KOPT-K1 (cell line): Measurements from ENCODE around the gene ZFAND3.

Experiments
- H3K27ac ChIP-seq: fragments of 200-600 bp; sonication (generic); 2 replicates; pipeline ENCODE4 v1.5.1; 2016; ENCODE audit warnings: antibody characterized with exemption, mild to moderate bottlenecking, low read depth, low read length; ENCODE audit not compliant: poor library complexity, severe bottlenecking
- H3K36me3 ChIP-seq: fragments of 200-600 bp; sonication (generic); 2 replicates; pipeline ENCODE4 v1.5.1; 2017; ENCODE audit warnings: antibody characterized with exemption, mild to moderate bottlenecking, low read length, moderate library complexity; ENCODE audit not compliant: insufficient read depth
- H3K9me3 ChIP-seq: fragments of 200-600 bp; sonication (generic); 2 replicates; pipeline ENCODE4 v1.5.1; 2017; ENCODE audit warnings: antibody characterized with exemption, low read length, mild to moderate bottlenecking; ENCODE audit not compliant: insufficient read depth, poor library complexity, severe bottlenecking

ZFAND3 gene

DNA sequence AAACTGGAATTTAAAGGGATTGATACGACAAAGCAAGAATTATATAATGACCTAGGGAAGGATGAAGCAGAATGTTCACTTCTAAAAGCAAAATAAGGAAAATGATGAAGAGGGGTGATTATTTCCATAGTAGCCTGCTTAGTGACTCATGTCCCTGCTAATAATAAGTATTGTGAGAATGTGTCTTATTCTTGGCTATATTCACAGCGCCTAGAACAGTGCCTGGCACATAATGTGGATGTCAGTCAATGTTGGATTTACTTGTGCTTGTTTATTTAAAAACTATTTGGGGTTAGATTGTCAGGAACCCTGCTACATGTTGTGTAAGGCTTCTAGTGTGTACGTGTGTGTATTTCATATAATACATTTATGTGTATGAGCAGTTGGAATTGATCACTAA, 85.1 kb downstream of the ZFAND3 start:
- H3K27ac ChIP-seq: no peak overlapping the region
- H3K9me3 ChIP-seq: no peaks in the 10 kb centered on the region
- H3K36me3 ChIP-seq: no peaks in the 10 kb centered on the region

DNA sequence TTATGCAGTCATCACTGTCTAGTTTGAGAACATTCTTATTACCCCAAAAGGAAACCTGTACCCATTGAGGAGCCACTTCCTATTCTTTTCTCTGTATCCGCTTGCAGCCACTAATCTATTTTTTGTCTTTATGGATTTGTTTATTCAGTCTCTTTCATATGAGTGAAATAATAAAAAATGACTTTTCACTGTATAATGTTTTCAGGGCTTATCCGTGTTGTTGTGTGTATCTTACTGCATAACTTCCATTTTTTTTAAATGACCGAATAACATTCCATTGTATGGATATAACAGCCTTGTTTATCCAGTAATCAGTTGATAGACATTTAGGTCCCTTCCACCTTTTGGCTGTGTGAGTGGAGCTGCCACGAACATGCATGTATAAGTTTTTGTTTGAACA, 86.6 kb downstream of the ZFAND3 start:
- Histone ChIP-seq H3K9me3 (no peaks in the 10 kb centered on the region), H3K27ac (no peak overlapping the region), H3K36me3 (no peaks in the 10 kb centered on the region)

DNA sequence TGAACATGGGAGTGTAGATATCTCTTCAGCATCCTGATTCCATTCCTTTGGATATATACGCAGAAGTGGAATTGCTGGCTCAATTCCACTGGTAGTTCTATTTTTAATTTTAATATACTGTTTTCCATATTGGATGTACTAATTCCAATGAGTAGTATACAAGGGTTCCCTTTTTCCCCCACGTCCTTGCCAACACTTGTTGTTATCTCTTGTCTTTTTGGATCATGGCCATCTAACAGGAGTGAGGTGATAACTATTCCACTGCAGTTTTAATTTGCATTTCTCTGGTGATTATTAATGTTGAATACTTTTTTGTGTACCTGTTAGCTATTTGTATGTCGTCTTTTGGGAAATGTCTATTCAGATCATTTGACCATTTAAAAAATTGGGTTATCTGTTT, 91.5 kb downstream of the ZFAND3 start:
- H3K9me3 ChIP-seq: no peaks in the 10 kb centered on the region
- no peaks in the 10 kb centered on the region for H3K36me3 ChIP-seq
- H3K27ac ChIP-seq: peak overlapping the region; percentile 14

DNA sequence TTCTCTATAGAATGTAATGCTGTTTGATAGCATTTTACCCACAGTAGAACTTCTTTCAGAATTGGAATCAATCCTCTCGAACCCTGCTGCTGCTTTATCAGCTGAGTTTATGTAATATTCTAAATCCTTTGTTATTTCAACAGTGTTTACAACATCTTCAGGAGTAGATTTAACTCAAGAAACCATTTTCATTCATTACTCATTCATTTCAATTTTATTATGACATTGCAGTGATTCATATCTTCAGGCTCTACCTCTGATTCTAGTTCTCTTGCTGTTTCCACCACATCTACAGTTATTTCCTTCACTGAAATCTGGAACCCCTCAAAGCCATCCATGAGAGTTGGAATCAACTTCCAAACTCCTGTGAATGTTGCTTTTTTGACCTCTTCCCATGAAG, 93.7 kb downstream of the ZFAND3 start:
- Histone ChIP-seq H3K9me3 (no peaks in the 10 kb centered on the region), H3K36me3 (no peaks in the 10 kb centered on the region), H3K27ac (no peak overlapping the region)

DNA sequence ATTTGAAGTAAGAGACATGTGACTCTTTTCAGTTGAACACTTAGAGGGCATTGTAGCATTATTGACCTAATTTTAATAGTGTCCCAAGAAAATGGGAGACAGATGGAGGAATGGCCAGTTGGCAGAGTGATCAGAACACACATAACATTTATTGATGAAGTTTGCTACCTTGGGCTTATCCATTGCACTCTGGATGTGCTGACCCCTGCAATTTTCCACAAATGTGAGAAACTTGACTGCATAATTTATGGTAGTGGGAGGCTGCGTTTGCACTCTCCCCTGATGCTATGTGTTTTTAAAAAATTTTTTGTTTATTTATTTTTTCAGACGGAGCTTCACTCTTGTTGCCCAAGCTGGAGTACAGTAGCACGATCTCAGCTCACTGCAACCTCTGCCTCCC, 95.9 kb downstream of the ZFAND3 start:
- no peaks in the 10 kb centered on the region for H3K36me3 ChIP-seq
- H3K9me3 ChIP-seq: no peaks in the 10 kb centered on the region
- H3K27ac ChIP-seq: no peak overlapping the region

DNA sequence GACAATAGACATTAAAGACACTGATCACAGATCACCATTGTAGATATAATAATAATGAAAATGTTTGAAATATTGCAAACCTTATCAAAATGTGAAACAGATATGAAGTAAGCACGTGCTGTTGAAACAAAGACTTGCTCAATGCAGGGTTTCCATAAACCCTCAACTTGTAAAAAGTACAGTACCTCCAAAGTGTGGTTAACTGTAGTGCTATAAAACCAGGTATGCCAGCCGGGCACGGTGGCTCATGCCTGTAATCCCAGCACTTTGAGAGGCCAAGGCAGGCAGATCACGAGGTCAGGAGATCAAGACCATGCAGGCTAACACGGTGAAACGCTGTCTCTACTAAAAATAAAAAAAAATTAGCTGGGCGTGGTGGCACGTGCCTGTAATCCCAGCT, 96.6 kb downstream of the ZFAND3 start:
- no peak overlapping the region for H3K27ac ChIP-seq
- H3K9me3 ChIP-seq: no peaks in the 10 kb centered on the region

DNA sequence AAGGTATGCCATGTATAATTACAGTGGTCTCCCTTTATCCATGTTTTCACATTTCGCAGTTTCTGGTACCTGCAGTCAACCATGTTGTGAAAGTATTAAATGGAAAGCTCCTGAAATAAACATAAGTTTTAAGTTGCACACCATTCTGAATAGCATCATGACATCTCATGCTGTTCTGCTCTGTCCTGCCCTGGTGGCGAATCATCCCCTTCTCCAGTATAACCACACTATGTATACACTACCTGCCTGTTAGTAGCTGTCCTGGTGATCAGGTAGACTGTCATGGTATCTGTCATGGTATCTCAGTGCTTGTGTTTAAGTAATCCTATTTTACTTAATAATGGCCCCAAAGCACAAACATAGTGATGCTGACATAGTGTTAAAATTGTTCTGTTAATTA, 97.1 kb downstream of the ZFAND3 start:
- Histone ChIP-seq H3K36me3 (no peaks in the 10 kb centered on the region), H3K9me3 (no peaks in the 10 kb centered on the region), H3K27ac (no peak overlapping the region)

More for the DNA sequence above, 96.6 kb downstream of the ZFAND3 start:
- no peaks in the 10 kb centered on the region for H3K36me3 ChIP-seq

DNA sequence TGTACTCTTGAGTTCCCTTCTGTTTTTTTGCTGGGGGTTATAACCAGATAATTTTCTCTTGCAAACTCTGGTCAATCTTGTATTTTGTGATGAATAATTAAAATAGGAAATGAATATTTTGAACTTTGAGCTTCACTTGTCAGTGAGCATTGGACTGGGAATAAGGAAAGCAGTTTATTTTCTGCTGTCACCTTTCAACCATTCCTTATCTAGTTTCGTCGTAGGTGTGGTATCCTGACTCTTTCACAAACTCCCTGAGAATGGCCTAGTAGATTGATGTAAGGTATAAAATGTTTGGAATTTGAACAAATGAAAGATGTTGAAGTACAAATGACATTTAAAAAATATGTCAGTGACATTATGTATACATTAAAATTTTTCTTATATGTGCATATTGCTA, 98.0 kb downstream of the ZFAND3 start:
- Histone ChIP-seq H3K36me3 (no peaks in the 10 kb centered on the region), H3K27ac (no peak overlapping the region), H3K9me3 (no peaks in the 10 kb centered on the region)

DNA sequence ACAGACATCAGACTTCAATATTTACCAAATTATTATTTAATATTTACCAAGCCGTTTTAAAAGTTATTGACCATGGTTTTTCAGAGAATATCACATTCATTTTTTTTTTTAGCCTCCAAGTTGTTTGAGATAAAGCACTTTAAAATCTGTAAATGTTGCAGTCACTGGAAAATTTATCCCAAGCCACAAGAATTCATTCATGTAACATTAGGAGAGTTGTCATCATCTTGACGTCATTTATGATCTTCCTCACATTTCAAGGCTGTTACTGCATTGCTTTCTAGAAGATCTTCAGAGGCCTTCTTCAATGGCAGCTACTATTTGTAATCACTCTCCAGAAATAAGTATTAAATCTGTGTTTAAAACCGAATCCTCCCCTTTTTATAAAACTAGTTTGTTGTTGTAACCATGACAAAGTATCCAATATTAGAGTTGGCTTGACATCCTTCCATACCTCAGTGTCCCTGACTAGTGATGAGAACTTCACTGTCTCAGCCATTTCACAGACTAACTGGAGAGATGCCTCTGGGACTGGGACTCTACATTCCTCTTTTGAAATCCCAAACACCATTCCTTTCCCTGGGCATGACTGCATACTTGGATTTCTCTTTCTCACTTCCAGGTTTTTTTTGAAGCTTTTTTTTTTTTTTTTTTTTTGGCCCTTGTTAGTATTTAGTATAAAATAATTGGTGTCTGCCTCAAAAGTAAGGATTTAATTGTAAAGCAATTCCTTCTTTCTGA, 100.1 kb downstream of the ZFAND3 start:
- no peak overlapping the region for H3K27ac ChIP-seq

DNA sequence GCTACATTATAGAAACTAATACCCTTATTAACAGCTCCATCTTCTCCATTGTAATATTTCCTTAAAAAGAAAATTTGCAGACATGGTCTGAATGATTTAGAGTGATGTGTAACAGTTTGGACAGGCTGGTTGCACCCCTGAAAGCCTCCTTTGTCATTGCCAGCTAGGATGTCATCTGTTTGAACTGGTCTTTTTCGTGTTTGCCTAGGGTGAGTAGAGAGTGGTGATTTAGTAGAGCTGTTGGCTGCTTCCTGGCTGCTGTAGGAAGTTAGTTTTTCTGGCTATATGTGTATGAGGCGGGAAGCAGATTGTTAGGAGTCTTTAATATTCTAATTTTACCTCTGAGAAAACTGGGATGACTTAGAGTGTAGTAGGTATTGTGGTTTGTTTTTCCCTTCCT, 101.1 kb downstream of the ZFAND3 start:
- H3K9me3 ChIP-seq: no peaks in the 10 kb centered on the region
- no peak overlapping the region for H3K27ac ChIP-seq
- H3K36me3 ChIP-seq: no peaks in the 10 kb centered on the region

More for the DNA sequence above, 100.1 kb downstream of the ZFAND3 start:
- H3K9me3 ChIP-seq: no peaks in the 10 kb centered on the region
- no peaks in the 10 kb centered on the region for H3K36me3 ChIP-seq

DNA sequence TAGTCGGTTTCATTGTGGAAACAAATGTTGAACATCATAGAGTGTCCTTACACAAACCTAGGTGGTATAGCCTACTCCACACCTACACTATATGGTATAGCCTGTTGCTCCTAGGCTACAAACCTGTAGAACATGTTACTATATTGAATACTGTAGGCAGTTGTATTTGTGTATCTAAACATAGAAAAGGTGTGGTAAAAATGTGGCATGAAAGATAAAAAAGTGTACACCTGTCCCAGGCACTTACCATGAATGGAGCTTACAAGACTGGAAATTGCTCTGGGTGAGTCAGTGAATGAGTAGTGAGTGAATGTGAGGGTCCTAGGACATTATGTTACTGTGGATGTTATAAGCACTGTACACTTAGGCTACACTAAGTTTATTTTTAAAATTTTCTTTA, 103.0 kb downstream of the ZFAND3 start:
- H3K9me3 ChIP-seq: no peaks in the 10 kb centered on the region
- H3K27ac ChIP-seq: no peak overlapping the region
- no peaks in the 10 kb centered on the region for H3K36me3 ChIP-seq

DNA sequence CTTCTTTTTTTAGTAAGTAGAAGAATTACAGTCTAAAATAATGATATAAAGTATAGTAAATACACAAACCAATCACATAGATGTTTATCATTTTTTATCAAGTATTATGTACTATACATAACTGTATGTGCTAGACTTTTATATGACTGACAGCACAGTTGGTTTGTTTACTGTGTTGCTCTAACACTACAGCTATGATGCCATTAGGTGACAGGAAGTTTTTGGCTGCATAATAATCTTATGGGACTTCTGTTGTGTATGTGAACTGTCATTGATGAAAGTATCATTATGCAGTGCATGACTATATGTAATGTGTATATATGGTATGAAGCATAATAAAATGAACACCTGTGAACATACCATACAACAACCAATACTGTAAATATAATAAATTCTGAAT, 104.0 kb downstream of the ZFAND3 start:
- Histone ChIP-seq H3K27ac (no peak overlapping the region), H3K36me3 (no peaks in the 10 kb centered on the region), H3K9me3 (no peaks in the 10 kb centered on the region)

DNA sequence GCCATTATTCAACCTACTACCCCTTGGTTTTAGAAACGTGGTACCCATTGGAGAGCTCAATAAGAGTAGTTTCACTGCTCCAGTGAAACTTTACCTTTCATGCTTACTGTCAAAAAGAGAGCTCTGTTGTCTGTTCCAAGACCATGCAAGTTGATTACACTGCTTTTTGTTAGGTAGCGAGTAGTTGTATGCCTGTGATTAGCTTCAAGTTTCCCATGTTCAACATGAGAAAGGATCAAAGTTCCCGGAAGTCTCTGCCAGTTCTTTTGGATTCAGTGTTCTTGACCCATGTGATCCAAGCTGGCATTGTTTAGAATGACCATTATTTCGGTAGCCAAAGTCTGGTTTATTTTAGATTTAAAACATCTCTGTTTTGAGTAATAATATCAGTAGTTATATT, 107.1 kb downstream of the ZFAND3 start:
- no peaks in the 10 kb centered on the region for H3K36me3 ChIP-seq
- no peak overlapping the region for H3K27ac ChIP-seq
- no peaks in the 10 kb centered on the region for H3K9me3 ChIP-seq

DNA sequence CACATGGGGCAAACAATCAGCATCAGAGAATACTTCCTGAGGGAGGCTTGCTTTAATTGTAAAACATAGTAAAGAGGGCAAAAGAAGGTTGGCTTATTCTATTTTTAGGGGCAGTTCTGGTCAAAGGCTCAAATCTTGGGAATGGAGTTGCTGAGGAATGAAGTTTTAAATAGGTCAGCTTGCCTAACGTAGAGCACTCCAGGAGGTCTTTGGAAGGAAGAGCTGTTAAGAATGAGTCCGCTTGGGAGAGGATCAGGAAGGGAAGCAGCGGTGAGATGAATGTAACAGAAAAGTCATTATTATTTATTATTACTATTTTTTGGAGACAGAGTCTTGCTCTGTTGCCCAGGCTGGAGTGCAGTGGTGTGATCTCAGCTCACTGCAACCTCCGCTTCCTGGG, 108.7 kb downstream of the ZFAND3 start:
- Histone ChIP-seq H3K36me3 (no peaks in the 10 kb centered on the region), H3K9me3 (no peaks in the 10 kb centered on the region), H3K27ac (no peak overlapping the region)

DNA sequence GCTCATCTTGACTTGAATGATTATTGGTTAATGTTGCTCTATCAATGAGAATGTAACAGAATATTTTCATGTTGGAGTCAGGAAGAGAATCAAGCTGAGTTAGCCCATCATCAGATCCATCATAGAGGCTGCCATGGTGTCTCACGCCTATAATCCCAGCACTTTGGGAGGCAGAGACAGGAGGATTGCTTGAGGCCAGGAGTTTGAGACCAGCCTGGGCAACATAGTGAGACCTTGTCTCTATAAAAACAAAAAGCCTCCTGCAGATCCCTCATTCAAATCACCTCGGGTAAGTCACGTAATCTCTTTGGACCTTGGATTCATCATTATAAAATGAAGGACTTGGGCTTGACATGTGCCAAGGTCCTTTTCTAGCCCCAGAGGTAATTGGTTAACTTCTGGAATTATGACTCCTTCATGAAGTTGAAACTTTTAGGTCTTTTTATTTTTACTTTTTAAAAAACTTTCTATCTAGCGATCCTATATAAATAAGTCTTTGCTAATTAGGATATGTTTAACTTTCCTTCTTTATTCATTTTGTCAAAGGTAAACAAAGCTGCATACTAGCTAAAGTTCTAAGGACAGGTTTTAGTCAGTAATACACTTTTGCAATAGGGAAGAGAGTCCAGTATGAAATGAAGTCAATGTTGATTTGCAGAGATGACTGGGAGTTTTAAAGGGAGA, 110.9 kb downstream of the ZFAND3 start:
- H3K9me3 ChIP-seq: no peaks in the 10 kb centered on the region
- no peak overlapping the region for H3K27ac ChIP-seq
- no peaks in the 10 kb centered on the region for H3K36me3 ChIP-seq

DNA sequence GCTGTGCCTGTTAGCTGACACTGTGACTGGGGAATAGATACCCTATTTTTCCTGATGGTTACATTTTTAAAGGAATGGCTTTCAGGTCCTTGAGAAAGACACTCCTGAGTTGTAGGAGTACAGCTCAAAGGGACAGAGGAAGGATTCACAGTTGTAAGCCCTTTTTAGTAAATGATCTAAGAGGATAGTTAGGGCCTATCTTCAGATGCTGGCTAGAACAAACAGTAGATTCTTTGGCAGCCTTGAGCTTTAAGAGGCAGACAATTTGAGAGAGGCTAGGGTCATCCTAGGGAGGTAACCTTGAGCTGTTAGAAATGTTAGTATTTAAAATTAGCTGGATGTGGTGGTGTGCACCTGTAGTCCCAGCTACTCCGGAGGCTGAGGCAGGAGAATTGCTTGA, 111.5 kb downstream of the ZFAND3 start:
- Histone ChIP-seq H3K27ac (no peak overlapping the region), H3K36me3 (no peaks in the 10 kb centered on the region), H3K9me3 (no peaks in the 10 kb centered on the region)
